Esophagus muscularis mucosa (tissue), 3 donors: ENCODE measurements around the gene DACT2.
"Not testable (repeated sequence)": the region's sequence is repeated elsewhere in the genome, so short reads cannot be mapped to it uniquely, and the experiment has no call there.

Experiments
- CTCF ChIP-seq, 3 experiments: fragments of 200-600 bp in 2 of 3; fragments of 450-650 bp in 1 of 3; sonication (generic) in 2 of 3; IDR thresholded peaks; one replicate each; pipeline ENCODE4 v1.5.1; 2017 to 2019; ENCODE audit warnings: antibody characterized with exemption in 3 of 3, mild to moderate bottlenecking in 2 of 3, moderate library complexity in 1 of 3
- POLR2A ChIP-seq: fragments of 450-650 bp; IDR thresholded peaks from one replicate; pipeline ENCODE4 v1.6.1; 2017; ENCODE audit warnings: antibody characterized with exemption, moderate library complexity, mild to moderate bottlenecking, low read depth

GRCh38 chr6:168267779-168268178 is 51.8 kb downstream of the DACT2 start:
- TF ChIP-seq CTCF (IDR thresholded peaks at IDR 0.05); POLR2A: not testable (repeated sequence)
